GM19238 (cell line): ENCODE results near the gene RHBDL1.
A peak's percentile ranks its signal among the peaks of the same experiment; 100 is the strongest.

Experiments
- DNase-seq: peaks from one replicate; pipeline ENCODE4 v3.0.0; 2011; ENCODE audit warnings: low spot score; ENCODE audit not compliant: insufficient read length

Gene RHBDL1

GRCh38 chr16:672851-673250 is 2.6 kb upstream of the RHBDL1 start:
- no peak for DNase-seq

- DNase-seq: no peak
Observed at GRCh38 chr16:673399-673991, 2.0 kb upstream of the RHBDL1 start.

- DNase-seq: no peak
Observed at GRCh38 chr16:674214-674881, 1.1 kb upstream of the RHBDL1 start.

DNA sequence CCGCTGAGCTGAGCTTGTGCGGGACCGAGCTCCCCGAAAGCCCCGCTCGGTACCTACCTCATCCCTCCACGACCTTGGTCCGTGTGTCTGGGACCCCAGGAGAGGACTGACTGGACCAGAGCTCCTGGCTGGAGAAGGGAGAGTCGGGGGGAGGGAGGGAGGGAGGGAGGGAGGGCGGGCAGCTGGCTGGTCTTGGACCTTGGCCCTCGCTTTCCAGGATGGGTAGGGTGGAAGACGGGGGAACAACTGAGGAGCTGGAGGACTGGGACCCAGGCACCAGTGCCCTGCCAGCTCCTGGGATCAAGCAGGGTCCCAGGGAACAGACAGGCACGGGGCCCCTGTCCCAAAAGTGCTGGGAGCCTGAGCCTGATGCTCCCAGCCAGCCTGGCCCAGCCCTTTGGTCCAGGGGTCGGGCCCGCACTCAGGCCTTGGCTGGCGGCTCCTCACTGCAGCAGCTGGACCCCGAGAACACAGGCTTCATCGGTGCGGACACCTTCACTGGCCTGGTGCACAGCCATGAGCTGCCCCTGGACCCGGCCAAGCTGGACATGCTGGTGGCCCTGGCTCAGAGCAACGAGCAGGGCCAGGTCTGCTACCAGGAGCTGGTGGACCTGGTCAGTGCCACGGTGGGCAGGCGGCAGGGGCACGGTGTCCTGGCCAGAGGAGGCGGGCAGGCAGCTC is 553 bp downstream of the RHBDL1 start:
- DNase-seq: no peak

- DNase-seq: no peak
Observed at GRCh38 chr16:676565-676902, 1.1 kb downstream of the RHBDL1 start.

DNA sequence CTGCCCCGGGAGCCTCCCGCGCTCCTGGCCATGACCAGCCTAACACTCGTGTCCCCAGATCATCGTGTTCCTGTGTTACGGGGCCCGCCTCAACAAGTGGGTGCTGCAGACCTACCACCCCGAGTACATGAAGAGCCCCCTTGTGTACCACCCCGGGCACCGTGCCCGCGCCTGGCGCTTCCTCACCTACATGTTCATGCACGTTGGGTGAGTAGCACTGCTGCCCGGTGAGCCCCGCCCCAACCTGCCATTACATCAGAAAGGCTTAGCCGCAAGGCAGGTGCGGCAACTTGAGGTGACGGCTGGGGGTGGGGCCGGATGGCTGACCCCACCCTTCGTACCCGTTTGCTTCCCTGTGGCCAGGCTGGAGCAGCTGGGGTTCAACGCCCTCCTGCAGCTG is 1.4 kb downstream of the RHBDL1 start:
- no peak for DNase-seq

DNA sequence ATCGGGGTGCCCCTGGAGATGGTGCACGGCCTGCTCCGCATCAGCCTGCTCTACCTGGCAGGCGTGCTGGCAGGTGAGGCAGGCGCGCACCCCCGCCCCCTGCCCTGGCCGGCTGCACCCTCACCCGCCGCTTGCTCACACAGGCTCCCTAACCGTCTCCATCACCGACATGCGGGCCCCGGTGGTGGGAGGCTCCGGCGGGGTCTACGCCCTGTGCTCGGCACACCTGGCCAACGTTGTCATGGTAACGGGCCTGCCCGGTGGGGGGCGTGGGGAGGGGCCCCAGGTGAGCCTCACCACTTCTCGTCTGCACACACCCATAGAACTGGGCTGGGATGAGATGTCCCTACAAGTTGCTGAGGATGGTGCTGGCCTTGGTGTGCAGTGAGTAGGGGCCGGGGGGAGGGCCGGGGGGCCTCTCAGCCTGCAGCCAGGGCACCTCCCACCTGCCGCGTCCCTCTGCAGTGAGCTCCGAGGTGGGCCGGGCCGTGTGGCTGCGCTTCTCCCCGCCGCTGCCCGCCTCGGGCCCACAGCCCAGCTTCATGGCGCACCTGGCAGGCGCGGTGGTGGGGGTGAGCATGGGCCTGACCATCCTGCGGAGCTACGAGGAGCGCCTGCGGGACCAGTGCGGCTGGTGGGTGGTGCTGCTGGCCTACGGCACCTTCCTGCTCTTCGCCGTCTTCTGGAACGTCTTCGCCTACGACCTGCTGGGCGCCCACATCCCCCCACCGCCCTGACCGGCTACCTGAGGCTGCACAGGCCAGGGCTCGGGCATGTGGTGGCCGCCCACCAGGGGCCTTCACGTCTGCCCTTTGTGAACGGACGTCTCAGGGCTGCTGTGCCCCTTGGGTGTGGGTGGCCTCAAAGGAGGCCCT is 2.1 kb downstream of the RHBDL1 start:
- no peak for DNase-seq

- DNase-seq: no peak
Observed at GRCh38 chr16:678209-678857, 2.9 kb downstream of the RHBDL1 start.

- no peak for DNase-seq
Observed at GRCh38 chr16:678858-679813, 3.7 kb downstream of the RHBDL1 start.

DNA sequence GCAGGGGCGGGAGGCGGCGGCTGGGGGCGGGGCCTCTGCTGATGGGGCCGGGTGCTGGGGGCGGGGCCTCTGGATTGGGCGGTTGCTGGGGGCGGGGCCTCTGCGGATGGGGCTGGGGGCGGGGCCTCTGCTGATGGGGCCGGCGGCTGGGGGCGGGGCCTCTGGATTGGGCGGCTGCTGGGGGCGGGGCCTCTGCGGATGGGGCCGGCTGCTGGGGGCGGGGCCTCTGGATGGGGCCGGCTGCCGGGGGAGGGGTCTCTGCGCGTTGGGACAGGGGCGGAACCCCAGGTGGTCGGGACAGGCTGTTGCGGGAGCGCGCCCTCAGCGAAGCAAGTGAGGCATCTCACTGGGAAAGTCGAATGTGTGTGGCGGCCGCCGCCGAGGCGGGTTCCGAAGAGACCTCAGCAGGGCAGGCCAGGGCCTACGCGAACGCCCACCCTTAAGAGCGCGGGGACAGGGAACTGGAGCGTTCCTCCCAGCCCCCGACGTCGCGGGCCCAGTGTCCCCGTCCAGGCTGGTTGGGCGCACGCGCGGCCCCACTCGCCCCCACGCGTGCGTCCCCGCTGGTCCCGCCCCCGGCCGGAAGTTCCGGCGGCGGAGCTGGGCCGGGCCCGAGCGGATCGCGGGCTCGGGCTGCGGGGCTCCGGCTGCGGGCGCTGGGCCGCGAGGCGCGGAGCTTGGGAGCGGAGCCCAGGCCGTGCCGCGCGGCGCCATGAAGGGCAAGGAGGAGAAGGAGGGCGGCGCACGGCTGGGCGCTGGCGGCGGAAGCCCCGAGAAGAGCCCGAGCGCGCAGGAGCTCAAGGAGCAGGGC is 4.5 kb downstream of the RHBDL1 start, which contains the start of gene STUB1:
Gene STUB1 (plus strand): TSS at position 597 of the 811 bp plus-strand sequence. CDS start 116 bp downstream, at position 713.
- DNase-seq: peak; percentile 89

DNA sequence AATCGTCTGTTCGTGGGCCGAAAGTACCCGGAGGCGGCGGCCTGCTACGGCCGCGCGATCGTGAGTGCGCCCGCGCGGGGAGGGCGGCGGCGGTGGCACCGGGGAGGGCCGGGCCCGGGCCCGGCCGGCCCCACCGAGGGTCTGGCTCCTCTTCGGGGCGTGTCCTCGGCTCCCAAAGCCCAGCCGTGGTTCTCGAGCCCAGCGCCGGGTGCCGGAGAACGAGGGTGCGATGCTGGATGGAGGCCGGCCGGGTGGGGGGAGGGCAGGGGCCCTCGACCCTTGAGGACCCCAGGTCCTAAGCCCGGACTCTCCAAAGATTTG is 5.1 kb downstream of the RHBDL1 start:
- no peak for DNase-seq

DNA sequence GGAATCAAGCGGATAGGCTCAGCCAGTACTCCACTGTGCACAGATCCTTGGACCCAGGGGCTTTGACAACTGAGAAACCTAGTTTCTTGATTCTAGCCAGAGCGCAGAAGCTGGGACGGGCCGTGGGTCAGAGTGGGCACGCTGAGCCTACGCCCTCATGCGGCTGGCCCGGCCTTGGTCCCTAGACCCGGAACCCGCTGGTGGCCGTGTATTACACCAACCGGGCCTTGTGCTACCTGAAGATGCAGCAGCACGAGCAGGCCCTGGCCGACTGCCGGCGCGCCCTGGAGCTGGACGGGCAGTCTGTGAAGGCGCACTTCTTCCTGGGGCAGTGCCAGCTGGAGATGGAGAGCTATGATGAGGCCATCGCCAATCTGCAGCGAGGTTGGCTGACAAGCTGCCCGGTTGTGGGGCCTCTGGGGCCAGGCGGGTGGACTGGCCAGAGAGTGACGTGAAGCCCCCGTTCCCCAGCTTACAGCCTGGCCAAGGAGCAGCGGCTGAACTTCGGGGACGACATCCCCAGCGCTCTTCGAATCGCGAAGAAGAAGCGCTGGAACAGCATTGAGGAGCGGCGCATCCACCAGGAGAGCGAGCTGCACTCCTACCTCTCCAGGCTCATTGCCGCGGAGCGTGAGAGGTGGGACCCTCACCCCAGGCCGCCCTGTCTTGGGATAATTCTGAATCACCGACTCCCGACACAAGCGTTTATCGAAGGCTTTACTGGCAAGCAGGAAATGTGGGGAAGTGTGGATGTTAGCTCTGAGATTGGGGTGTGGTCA is 5.7 kb downstream of the RHBDL1 start:
- DNase-seq: no peak

- no peak for DNase-seq
Observed at GRCh38 chr16:681746-682427, 6.4 kb downstream of the RHBDL1 start.

DNA sequence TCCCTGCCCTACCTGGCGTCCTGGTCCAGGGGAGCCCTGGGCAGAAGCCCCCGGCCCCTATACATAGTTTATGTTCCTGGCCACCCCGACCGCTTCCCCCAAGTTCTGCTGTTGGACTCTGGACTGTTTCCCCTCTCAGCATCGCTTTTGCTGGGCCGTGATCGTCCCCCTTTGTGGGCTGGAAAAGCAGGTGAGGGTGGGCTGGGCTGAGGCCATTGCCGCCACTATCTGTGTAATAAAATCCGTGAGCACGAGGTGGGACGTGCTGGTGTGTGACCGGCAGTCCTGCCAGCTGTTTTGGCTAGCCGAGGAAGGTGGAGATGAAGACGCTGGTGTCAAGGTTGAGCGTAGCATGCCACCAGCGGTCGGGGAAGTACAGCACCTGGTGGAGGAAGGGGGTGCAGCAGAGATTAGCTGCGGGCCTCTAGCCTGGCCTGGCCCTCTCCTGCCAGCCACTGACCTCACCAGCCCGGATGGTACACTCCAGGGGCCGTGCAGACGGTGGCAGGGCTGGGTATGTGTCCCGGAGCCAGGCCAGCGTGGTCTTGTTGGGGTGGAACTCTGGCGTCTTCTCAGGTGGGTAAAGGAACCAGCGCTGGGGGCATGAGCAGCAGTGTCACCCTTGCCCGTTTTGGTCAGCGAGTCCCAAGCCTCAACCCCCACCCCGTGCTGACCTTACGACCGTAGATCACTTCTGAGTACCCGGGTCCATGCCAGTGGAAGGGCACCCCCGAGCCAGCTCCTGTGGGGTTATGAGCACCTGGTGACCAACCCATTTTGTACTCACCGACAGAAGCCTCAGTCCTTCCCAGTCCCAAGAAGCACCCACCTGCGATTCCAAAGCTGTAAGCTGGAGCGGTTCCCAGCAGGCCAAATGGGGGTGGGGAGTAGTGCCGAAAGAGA is 7.3 kb downstream of the RHBDL1 start:
- no peak for DNase-seq

- DNase-seq: no peak
Observed at GRCh38 chr16:683396-684070, 8.1 kb downstream of the RHBDL1 start.

DNA sequence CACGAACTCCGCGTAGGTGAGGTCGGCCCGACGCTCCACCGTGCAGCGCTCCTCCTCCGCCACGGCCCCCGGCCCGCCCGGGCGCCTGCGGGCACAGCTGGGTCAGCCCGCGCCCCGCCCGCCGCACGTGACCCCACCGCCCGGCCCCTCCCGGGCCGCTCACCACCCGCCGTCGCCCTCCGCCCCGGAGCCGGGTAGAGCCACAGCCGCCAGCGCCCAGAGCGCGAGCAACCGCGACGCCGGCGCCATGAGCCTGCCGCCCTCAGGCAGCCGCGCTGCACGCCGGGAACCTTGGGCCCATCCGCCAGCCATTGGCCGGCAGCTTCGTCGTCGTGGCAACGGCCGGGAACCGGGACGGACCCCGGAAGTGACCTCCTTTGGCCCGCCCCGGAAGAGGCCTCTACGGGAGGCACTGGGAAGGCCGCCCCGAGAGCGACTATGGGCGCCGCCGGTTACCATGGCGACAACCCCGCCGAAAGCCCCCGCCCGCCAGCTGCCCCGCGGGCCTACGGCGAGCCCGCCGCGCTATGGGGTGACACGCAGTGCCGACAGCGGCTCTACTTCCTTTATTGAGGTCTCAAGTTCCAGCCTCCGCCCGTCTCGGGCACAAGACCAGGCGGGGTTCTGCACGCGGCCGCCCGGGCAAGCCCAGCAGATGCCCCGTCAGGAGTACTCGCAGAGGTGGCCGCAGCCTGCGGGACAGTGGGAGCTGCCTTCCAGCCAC is 8.8 kb downstream of the RHBDL1 start, which contains the start of gene JMJD8:
Gene JMJD8 (minus strand): TSS at position 264 of the 724 bp plus-strand sequence. CDS start 15 bp downstream, at position 249.
- DNase-seq: peak; percentile 100
